Naive thymus-derived CD8-positive, alpha-beta T cell (primary cell): ENCODE measurements around the gene DCAF7. TPM values are rescaled to one million over a fixed set of nuclear protein-coding genes. Genes with fewer than 3 reads are reported as not detected.

Source experiments
- ATAC-seq, 2 donors: fragments of 150-1000 bp; cut with Tn5 transposase in 1 of 2; sonication (Bioruptor Pico), chemical (Tn5 transposase) in 1 of 2; 1 replicate in 1 of 2; 2 replicates in 1 of 2; pipeline ENCODE4 v1.10.0; 2021; ENCODE audit warnings: mild to moderate bottlenecking in 2 of 2, moderate library complexity in 2 of 2
- POLR2A ChIA-PET: fragments of 350-600 bp; sonication (Branson Sonifier 250); formaldehyde crosslinking; loops from one replicate; lab custom pipeline; 2021; ENCODE audit warnings: antibody characterized with exemption; lab: Charles Lee
- DNase-seq, 10 donors: peaks; one replicate each; pipeline versions ENCODE4 v3.0.0 to v3.0.0-alpha.2; 2020 to 2022
- H3K27ac Mint-ChIP-seq, 10 donors: one replicate each; pipeline ENCODE4 v1.8.0; 2020 to 2022; ENCODE audit warnings: mild to moderate bottlenecking in 10 of 10, mixed read lengths in 10 of 10, moderate library complexity in 4 of 10, inconsistent platforms in 1 of 10
- H3K27me3 Mint-ChIP-seq, 5 donors: one replicate each; pipeline ENCODE4 v1.8.0; 2021 to 2022; ENCODE audit warnings: mixed read lengths in 5 of 5
- H3K36me3 Mint-ChIP-seq, 3 donors: one replicate each; pipeline ENCODE4 v1.8.0; 2020 to 2022; ENCODE audit warnings: mixed read lengths in 3 of 3, mild to moderate bottlenecking in 2 of 3, inconsistent platforms in 1 of 3
- H3K4me1 Mint-ChIP-seq, 4 donors: one replicate each; pipeline ENCODE4 v1.8.0; 2021 to 2022; ENCODE audit warnings: mixed read lengths in 4 of 4
- H3K4me3 Mint-ChIP-seq, 10 donors: one replicate each; pipeline ENCODE4 v1.8.0; 2020 to 2022; ENCODE audit warnings: mild to moderate bottlenecking in 10 of 10, mixed read lengths in 10 of 10, moderate library complexity in 6 of 10, inconsistent platforms in 1 of 10
- H3K9me3 Mint-ChIP-seq, 9 donors: one replicate each; pipeline ENCODE4 v1.8.0; 2020 to 2022; ENCODE audit warnings: mixed read lengths in 9 of 9, mild to moderate bottlenecking in 3 of 9, inconsistent platforms in 1 of 9, moderate library complexity in 1 of 9
- polyA plus RNA-seq, 3 donors: library from polyadenylated mRNA; unstranded; fragments of 300-500 nt; fragmentation: Illumina TruSeq; gene quantifications; one replicate each; pipeline ENCODE4 v1.2.3, GENCODE V29; 2021
- total RNA-seq, 8 experiments: library from RNA in 2 of 8; stranded (reverse) in 2 of 8; gene quantifications; one replicate each; pipeline ENCODE4 v1.2.3 and lab custom pipeline; 2021 to 2026

Gene DCAF7
- total and polyA plus RNA-seq, 5 experiments from 2014 or later: 57.8 to 77.5 (median 75.6) TPM

GRCh38 chr17:63540590-63540989, 9.7 kb upstream of the DCAF7 start:
- peak in 1 of 10 donors; percentile 41 for DNase-seq
- peaks cover 0 to 4% (median 0%) of the 10 kb centered on the region in 9 donors for H3K9me3 Mint-ChIP-seq
- no peaks in the 10 kb centered on the region for H3K36me3 Mint-ChIP-seq
- H3K27ac Mint-ChIP-seq: no peak overlapping the region
- POLR2A ChIA-PET: no interaction called here
- ATAC-seq: no peak
- peaks cover 12 to 37% (median 22%) of the 10 kb centered on the region in 5 donors for H3K27me3 Mint-ChIP-seq
- peaks cover 0 to 11% (median 7%) of the 10 kb centered on the region in 4 donors for H3K4me1 Mint-ChIP-seq
- peak overlapping the region in 1 of 10 donors; percentile 1 for H3K4me3 Mint-ChIP-seq

GRCh38 chr17:63542218-63542545, 8.1 kb upstream of the DCAF7 start:
- H3K4me1 Mint-ChIP-seq: peaks cover 0 to 11% (median 5%) of the 10 kb centered on the region in 4 donors
- H3K36me3 Mint-ChIP-seq: no peaks in the 10 kb centered on the region
- H3K4me3 Mint-ChIP-seq: no peak overlapping the region
- ATAC-seq (no peak), DNase-seq (no peak)
- peaks cover 0 to 4% (median 0%) of the 10 kb centered on the region in 9 donors for H3K9me3 Mint-ChIP-seq
- peaks cover 12 to 30% (median 19%) of the 10 kb centered on the region in 5 donors for H3K27me3 Mint-ChIP-seq
- no peak overlapping the region for H3K27ac Mint-ChIP-seq
- POLR2A ChIA-PET: no interaction called here

- Mint-ChIP-seq H3K27me3 (peaks cover 12 to 22% (median 15%) of the 10 kb centered on the region in 5 donors), H3K36me3 (no peaks in the 10 kb centered on the region), H3K27ac (no peak overlapping the region), H3K9me3 (peaks cover 0 to 4% (median 0%) of the 10 kb centered on the region in 9 donors), H3K4me3 (no peak overlapping the region), H3K4me1 (peaks cover 0 to 11% (median 5%) of the 10 kb centered on the region in 4 donors)
- POLR2A ChIA-PET: interaction anchor here (1.2 kb wide), 1 partner anchor 8 kb away, joined by 3 read pairs; no protein-coding TSS in a partner anchor
- DNase-seq (peak in 1 of 10 donors; percentile 41), ATAC-seq (no peak)
These were observed 7.1 kb upstream of the DCAF7 start for GRCh38 chr17:63542942-63543821.

- Mint-ChIP-seq H3K27ac (no peak overlapping the region), H3K27me3 (peaks cover 8 to 15% (median 12%) of the 10 kb centered on the region in 5 donors)
- POLR2A ChIA-PET: interaction anchor here (1.2 kb wide), 1 partner anchor 8 kb away, joined by 3 read pairs; no protein-coding TSS in a partner anchor
These were observed 6.4 kb upstream of the DCAF7 start for GRCh38 chr17:63543822-63544420.

GRCh38 chr17:63544467-63545301, 5.6 kb upstream of the DCAF7 start:
- POLR2A ChIA-PET: no interaction called here

More at GRCh38 chr17:63543822-63544420, 6.4 kb upstream of the DCAF7 start:
- ATAC-seq (no peak), DNase-seq (no peak)
- Mint-ChIP-seq H3K4me1 (peaks cover 0 to 6% (median under 1%) of the 10 kb centered on the region in 4 donors), H3K9me3 (peaks cover 0 to 4% (median 0%) of the 10 kb centered on the region in 9 donors), H3K36me3 (no peaks in the 10 kb centered on the region), H3K4me3 (no peak overlapping the region)

GRCh38 chr17:63546308-63547082, 3.8 kb upstream of the DCAF7 start:
- peak overlapping the region in 2 of 10 donors; percentile 3 to 51 for H3K27ac Mint-ChIP-seq
- DNase-seq (no peak), ATAC-seq (no peak)

More at GRCh38 chr17:63544467-63545301, 5.6 kb upstream of the DCAF7 start:
- Mint-ChIP-seq H3K27me3 (peaks cover 2 to 7% (median 5%) of the 10 kb centered on the region in 5 donors), H3K4me1 (peaks cover 1 to 8% (median 4%) of the 10 kb centered on the region in 4 donors), H3K4me3 (no peak overlapping the region), H3K9me3 (peaks cover 0 to 2% (median 0%) of the 10 kb centered on the region in 9 donors), H3K27ac (no peak overlapping the region), H3K36me3 (no peaks in the 10 kb centered on the region)
- DNase-seq: peak in 1 of 10 donors; percentile 7
- ATAC-seq: no peak

GRCh38 chr17:63547083-63547523, 3.2 kb upstream of the DCAF7 start:
- no peak for DNase-seq
- peaks cover 6 to 24% (median 17%) of the 10 kb centered on the region in 4 donors for H3K4me1 Mint-ChIP-seq
- no peaks in the 10 kb centered on the region for H3K27me3 Mint-ChIP-seq
- POLR2A ChIA-PET: no interaction called here
- H3K27ac Mint-ChIP-seq: no peak overlapping the region
- H3K4me3 Mint-ChIP-seq: no peak overlapping the region
- no peaks in the 10 kb centered on the region for H3K9me3 Mint-ChIP-seq
- no peak for ATAC-seq
- H3K36me3 Mint-ChIP-seq: peaks cover 0 to 3% (median 3%) of the 10 kb centered on the region in 3 donors

More at GRCh38 chr17:63546308-63547082, 3.8 kb upstream of the DCAF7 start:
- Mint-ChIP-seq H3K27me3 (no peaks in the 10 kb centered on the region), H3K9me3 (no peaks in the 10 kb centered on the region), H3K36me3 (peaks cover 0 to 3% (median 0%) of the 10 kb centered on the region in 3 donors), H3K4me1 (peaks cover 3 to 20% (median 11%) of the 10 kb centered on the region in 4 donors), H3K4me3 (no peak overlapping the region)
- POLR2A ChIA-PET: no interaction called here

GRCh38 chr17:63549289-63549945, 860 bp upstream of the DCAF7 start:
- ATAC-seq (no peak), DNase-seq (no peak)
- Mint-ChIP-seq H3K27ac (peak overlapping the region; percentile 77 to 98 (median 96)), H3K4me3 (peak overlapping the region; percentile 89 to 99 (median 97)), H3K4me1 (peaks cover 14 to 47% (median 40%) of the 10 kb centered on the region in 4 donors), H3K27me3 (no peaks in the 10 kb centered on the region), H3K36me3 (peaks cover 2 to 7% (median 3%) of the 10 kb centered on the region in 3 donors), H3K9me3 (no peaks in the 10 kb centered on the region)
- POLR2A ChIA-PET: interaction anchor here (0.5 to 3.6 kb wide), 17 partner anchors 9 to 281 kb away, joined by 3 to 16 read pairs (median 4); partner anchors contain the start of genes CYB561, DDX42 and MAP3K3

- Mint-ChIP-seq H3K27me3 (no peaks in the 10 kb centered on the region), H3K9me3 (no peaks in the 10 kb centered on the region), H3K27ac (peak overlapping the region; percentile 77 to 98 (median 96)), H3K36me3 (peaks cover 2 to 9% (median 3%) of the 10 kb centered on the region in 3 donors), H3K4me3 (peak overlapping the region; percentile 89 to 99 (median 97)), H3K4me1 (peaks cover 21 to 64% (median 56%) of the 10 kb centered on the region in 4 donors)
- POLR2A ChIA-PET: interaction anchor here (0.7 to 3.6 kb wide), 12 partner anchors 8 to 158 kb away, joined by 3 to 16 read pairs (median 3); partner anchors contain the start of genes LIMD2, MAP3K3 and TACO1
- no peak for ATAC-seq
- peak in 1 of 10 donors; percentile 12 for DNase-seq
These were observed 751 bp downstream of the DCAF7 start for GRCh38 chr17:63550817-63551639.

GRCh38 chr17:63552211-63552610, 1.9 kb downstream of the DCAF7 start:
- Mint-ChIP-seq H3K27ac (peak overlapping the region in 8 of 10 donors; percentile 61 to 98 (median 93)), H3K27me3 (no peaks in the 10 kb centered on the region), H3K4me3 (peak overlapping the region; percentile 89 to 99 (median 97)), H3K9me3 (no peaks in the 10 kb centered on the region), H3K36me3 (peaks cover 3 to 14% (median 5%) of the 10 kb centered on the region in 3 donors), H3K4me1 (peaks cover 25 to 73% (median 64%) of the 10 kb centered on the region in 4 donors)
- no peak for ATAC-seq
- DNase-seq: no peak
- POLR2A ChIA-PET: interaction anchor here (1.1 to 2.3 kb wide), 3 partner anchors 49 to 146 kb away, joined by 3 to 5 read pairs (median 3); partner anchors contain the start of gene TACO1
